GM23248 (cell line): ENCODE data around the gene TLK1. TPM values are rescaled to one million over a fixed set of nuclear protein-coding genes. Genes with fewer than 3 reads are reported as not detected.

ENCODE experiments used
- DNase-seq: peaks from one replicate; pipeline ENCODE4 v3.0.0-alpha.2; 2015
- H2AFZ ChIP-seq: fragments of 200-600 bp; sonication (generic); 2 replicates; pipeline ENCODE4 v1.6.1; 2016; ENCODE audit warnings: antibody characterized with exemption
- H3F3A ChIP-seq: fragments of 200-600 bp; sonication (generic); 2 replicates; pipeline ENCODE4 v1.6.1; 2016; ENCODE audit warnings: mild to moderate bottlenecking, antibody characterized with exemption, mixed run types; ENCODE audit not compliant: insufficient read depth
- H3K27ac ChIP-seq: fragments of 200-600 bp; sonication (generic); 2 replicates; pipeline ENCODE4 v1.5.1; 2016; ENCODE audit warnings: mild to moderate bottlenecking
- H3K27me3 ChIP-seq: fragments of 200-600 bp; sonication (generic); replicated peaks from 2 replicates; pipeline ENCODE4 v1.6.1; 2016; ENCODE audit warnings: mild to moderate bottlenecking; ENCODE audit not compliant: insufficient read depth
- H3K36me3 ChIP-seq: fragments of 200-600 bp; sonication (generic); 2 replicates; pipeline ENCODE4 v1.6.1; 2016; ENCODE audit warnings: low read depth, mild to moderate bottlenecking
- H3K4me1 ChIP-seq: fragments of 200-600 bp; sonication (generic); 2 replicates; pipeline ENCODE4 v1.6.1; 2016; ENCODE audit warnings: mild to moderate bottlenecking; ENCODE audit not compliant: insufficient read depth
- H3K4me2 ChIP-seq: fragments of 200-600 bp; sonication (generic); one replicate; pipeline ENCODE4 v1.6.1; 2016; ENCODE audit warnings: mild to moderate bottlenecking; ENCODE audit not compliant: unreplicated experiment
- H3K4me3 ChIP-seq: fragments of 200-600 bp; sonication (generic); 2 replicates; pipeline ENCODE4 v1.5.1; 2016; ENCODE audit warnings: mild to moderate bottlenecking
- H3K79me2 ChIP-seq: fragments of 200-600 bp; sonication (generic); 2 replicates; pipeline ENCODE4 v1.6.1; 2016; ENCODE audit warnings: mild to moderate bottlenecking; ENCODE audit not compliant: insufficient read depth
- H3K9ac ChIP-seq: fragments of 200-600 bp; sonication (generic); 2 replicates; pipeline ENCODE4 v1.6.1; 2016; ENCODE audit warnings: mild to moderate bottlenecking
- H3K9me2 ChIP-seq: fragments of 200-600 bp; sonication (generic); 2 replicates; pipeline ENCODE4 v1.6.1; 2016; ENCODE audit warnings: mixed run types, mild to moderate bottlenecking, moderate library complexity; ENCODE audit not compliant: insufficient read depth
- H3K9me3 ChIP-seq: fragments of 200-600 bp; sonication (generic); one replicate; pipeline ENCODE4 v1.6.1; 2017; ENCODE audit warnings: low read depth
- H4K20me1 ChIP-seq: fragments of 200-600 bp; sonication (generic); 2 replicates; pipeline ENCODE4 v1.6.0; 2016; ENCODE audit not compliant: insufficient read depth
- EZH2 ChIP-seq: fragments of 200-600 bp; sonication (generic); IDR thresholded peaks from 2 replicates; pipeline ENCODE4 v1.6.1; 2018; ENCODE audit warnings: antibody characterized with exemption, mild to moderate bottlenecking; ENCODE audit not compliant: insufficient read depth, poor library complexity, severe bottlenecking
- EZH2phosphoT487 ChIP-seq: fragments of 200-600 bp; sonication (generic); IDR thresholded peaks from 2 replicates; pipeline ENCODE4 v1.6.1; 2018; ENCODE audit warnings: antibody characterized with exemption, moderate library complexity, mild to moderate bottlenecking, low read depth; ENCODE audit not compliant: insufficient read depth
- WGBS, 2 experiments: methylation state at CpG; one replicate each; pipeline ENCODE4 v1.1.6; 2015 to 2017; ENCODE audit warnings: low lambda C conversion rate in 2 of 2, low coverage in 1 of 2; ENCODE audit errors: missing lambda C conversion rate in 2 of 2; 5-methylcytosine and 5-hydroxymethylcytosine counted together
- in situ Hi-C: fragments of 300-500 bp; cut with MboI; formaldehyde crosslinking; loops from 2 replicates; pipeline ENCODE4 v1.15.0; 2020
- polyA plus RNA-seq: library from polyadenylated mRNA; unstranded; fragments of >200 nt; fragmentation: Nextera tagmentation; extraction: Ambion mirVana; gene quantifications from 2 replicates; pipeline ENCODE4 v1.2.1, GENCODE V29; 2016
- total RNA-seq: library from RNA; depleted of rRNA; stranded (reverse); fragments of >200 nt; shearing (Covaris generic); gene quantifications from 2 replicates; pipeline ENCODE4 v1.2.3, GENCODE V29; 2014

Gene TLK1
- total and polyA plus RNA-seq, 2 experiments from 2014 or later = 9.6 to 25.6 TPM

- Histone ChIP-seq H3K4me3 (no peak overlapping the region), H3K9ac (no peak overlapping the region), H2AFZ (no peak overlapping the region), H3K79me2 (no peaks in the 10 kb centered on the region), H3K27me3 (no peaks in the 10 kb centered on the region), H3K4me2 (no peak overlapping the region), H3K9me3 (no peaks in the 10 kb centered on the region), H3K4me1 (peaks cover 12% of the 10 kb centered on the region), H4K20me1 (no peaks in the 10 kb centered on the region), H3K36me3 (no peaks in the 10 kb centered on the region), H3K9me2 (no peaks in the 10 kb centered on the region), H3K27ac (no peak overlapping the region), H3F3A (peaks cover 16% of the 10 kb centered on the region)
- DNase-seq = no peak
- WGBS, 2 experiments = 71 to 75% methylated on average over 9 of the region's 9 CpGs
- in situ Hi-C loops = no loop called here
- TF ChIP-seq EZH2phosphoT487 = no peak
- TF ChIP-seq EZH2 = no peak
Measured at GRCh38 chr2:171181064-171182049, 20.7 kb upstream of the TLK1 start.

- no peaks in the 10 kb centered on the region for H4K20me1 ChIP-seq
- no peaks in the 10 kb centered on the region for H3K36me3 ChIP-seq
- TF ChIP-seq EZH2phosphoT487 (no peak), EZH2 (no peak)
- no peak overlapping the region for H2AFZ ChIP-seq
- no peaks in the 10 kb centered on the region for H3K9me2 ChIP-seq
- H3K4me3 ChIP-seq = no peak overlapping the region
- no peak for DNase-seq
- 92 to 94% methylated on average over 3 of the region's 3 CpGs for WGBS, 2 experiments
- H3F3A ChIP-seq = peaks cover 7% of the 10 kb centered on the region
- no peaks in the 10 kb centered on the region for H3K9me3 ChIP-seq
- no peak overlapping the region for H3K4me2 ChIP-seq
- peaks cover 3% of the 10 kb centered on the region for H3K4me1 ChIP-seq
- no peak overlapping the region for H3K9ac ChIP-seq
- no peak overlapping the region for H3K27ac ChIP-seq
- no peaks in the 10 kb centered on the region for H3K27me3 ChIP-seq
- H3K79me2 ChIP-seq = no peaks in the 10 kb centered on the region
- in situ Hi-C loops = no loop called here
Measured at GRCh38 chr2:171180229-171180930, 19.7 kb upstream of the TLK1 start.

- Histone ChIP-seq H3K9ac (no peak overlapping the region), H3K27ac (no peak overlapping the region), H3K4me3 (no peak overlapping the region), H2AFZ (no peak overlapping the region), H4K20me1 (no peaks in the 10 kb centered on the region), H3K27me3 (no peaks in the 10 kb centered on the region), H3K9me3 (no peaks in the 10 kb centered on the region), H3K36me3 (no peaks in the 10 kb centered on the region), H3K4me2 (no peak overlapping the region), H3K79me2 (no peaks in the 10 kb centered on the region), H3F3A (no peaks in the 10 kb centered on the region), H3K9me2 (no peaks in the 10 kb centered on the region), H3K4me1 (no peaks in the 10 kb centered on the region)
- in situ Hi-C loops = no loop called here
- no peak for TF ChIP-seq EZH2phosphoT487
- no peak for TF ChIP-seq EZH2
- DNase-seq = no peak
Measured at GRCh38 chr2:171178993-171179392, 18.3 kb upstream of the TLK1 start.

GRCh38 chr2:171176516-171176915 lies 15.8 kb upstream of the TLK1 start:
- Histone ChIP-seq H3K4me3 (no peak overlapping the region), H3K9me3 (no peaks in the 10 kb centered on the region), H3K27ac (no peak overlapping the region), H3K4me2 (no peak overlapping the region), H3K9me2 (no peaks in the 10 kb centered on the region), H3K9ac (no peak overlapping the region), H3F3A (no peaks in the 10 kb centered on the region), H3K27me3 (no peaks in the 10 kb centered on the region), H3K36me3 (no peaks in the 10 kb centered on the region), H4K20me1 (no peaks in the 10 kb centered on the region), H2AFZ (no peak overlapping the region), H3K4me1 (no peaks in the 10 kb centered on the region), H3K79me2 (no peaks in the 10 kb centered on the region)
- in situ Hi-C loops = no loop called here
- DNase-seq = no peak
- 84 to 87% methylated on average over 5 of the region's 5 CpGs for WGBS, 2 experiments
- TF ChIP-seq EZH2 (no peak), EZH2phosphoT487 (no peak)
